ENCODE data around the gene ATXN1. TPM values are rescaled to one million over a fixed set of nuclear protein-coding genes. Genes with fewer than 3 reads are reported as not detected.

The ATXN1 gene
- total RNA-seq, 1 donor: 45.3 TPM

- no peak for TF ChIP-seq CTCF (IDR thresholded peaks at IDR 0.05; ENCODE audit: insufficient read depth, low read depth, low read length)
- no peak overlapping the region for H3K4me3 ChIP-seq (ENCODE audit: low read depth, low read length)
- no peak for DNase-seq (ENCODE audit: low read depth)
Observed at GRCh38 chr6:16441262-16441661, 320.0 kb downstream of the ATXN1 start.

GRCh38 chr6:16440636-16441212 lies 320.5 kb downstream of the ATXN1 start:
- no peak for TF ChIP-seq CTCF (IDR thresholded peaks at IDR 0.05; ENCODE audit: insufficient read depth, low read depth, low read length)
- no peak overlapping the region for H3K4me3 ChIP-seq (ENCODE audit: low read depth, low read length)
- DNase-seq (ENCODE audit: low read depth): no peak

- DNase-seq (ENCODE audit: low read depth): peak; percentile 41
- TF ChIP-seq CTCF (IDR thresholded peaks at IDR 0.05; ENCODE audit: insufficient read depth, low read depth, low read length): no peak
- no peak overlapping the region for H3K4me3 ChIP-seq (ENCODE audit: low read depth, low read length)
Observed at GRCh38 chr6:16438718-16439591, 322.3 kb downstream of the ATXN1 start.

DNA sequence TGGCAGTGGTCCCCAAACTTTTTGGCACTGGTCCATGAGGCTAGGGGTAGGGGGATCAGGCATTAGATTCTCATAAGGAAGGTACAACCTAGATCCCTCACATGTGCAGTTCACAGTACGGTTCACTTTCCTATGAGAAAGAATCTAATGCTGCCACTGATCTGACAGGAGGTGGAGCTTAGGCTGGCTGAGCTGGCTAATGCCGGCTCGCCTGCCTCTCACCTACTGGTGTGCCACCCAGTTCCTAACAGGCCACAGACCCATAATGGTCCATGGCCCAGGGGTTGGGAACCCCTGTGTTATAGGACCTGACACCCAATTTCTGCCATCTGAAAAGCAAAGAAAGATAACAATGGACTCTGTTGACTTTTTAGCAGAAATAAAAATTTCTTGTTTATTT lies 323.3 kb downstream of the ATXN1 start:
- TF ChIP-seq CTCF (IDR thresholded peaks at IDR 0.05; ENCODE audit: insufficient read depth, low read depth, low read length): no peak
- H3K4me3 ChIP-seq (ENCODE audit: low read depth, low read length): no peak overlapping the region
- no peak for DNase-seq (ENCODE audit: low read depth)

DNA sequence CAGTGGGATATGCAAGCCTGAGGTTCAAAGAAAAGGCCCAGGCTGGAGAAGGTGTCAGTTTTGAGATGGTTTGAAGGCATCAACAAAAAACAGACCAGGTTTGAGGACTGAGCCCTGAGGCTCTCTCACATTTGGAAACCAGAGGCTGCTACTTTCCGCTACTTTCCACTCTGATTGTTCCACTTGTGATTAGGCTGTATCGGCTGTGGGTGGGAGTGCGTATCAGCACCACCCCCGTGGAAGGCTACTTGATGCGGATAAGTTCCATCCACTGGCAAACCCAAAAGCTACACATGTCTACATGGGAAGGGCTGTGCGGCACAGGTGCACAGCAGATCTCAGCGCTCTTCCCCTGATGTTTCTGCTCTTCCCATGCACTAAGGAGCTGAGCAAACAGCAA lies 324.2 kb downstream of the ATXN1 start:
- TF ChIP-seq CTCF (IDR thresholded peaks at IDR 0.05; ENCODE audit: insufficient read depth, low read depth, low read length): no peak
- no peak overlapping the region for H3K4me3 ChIP-seq (ENCODE audit: low read depth, low read length)
- DNase-seq (ENCODE audit: low read depth): no peak

DNA sequence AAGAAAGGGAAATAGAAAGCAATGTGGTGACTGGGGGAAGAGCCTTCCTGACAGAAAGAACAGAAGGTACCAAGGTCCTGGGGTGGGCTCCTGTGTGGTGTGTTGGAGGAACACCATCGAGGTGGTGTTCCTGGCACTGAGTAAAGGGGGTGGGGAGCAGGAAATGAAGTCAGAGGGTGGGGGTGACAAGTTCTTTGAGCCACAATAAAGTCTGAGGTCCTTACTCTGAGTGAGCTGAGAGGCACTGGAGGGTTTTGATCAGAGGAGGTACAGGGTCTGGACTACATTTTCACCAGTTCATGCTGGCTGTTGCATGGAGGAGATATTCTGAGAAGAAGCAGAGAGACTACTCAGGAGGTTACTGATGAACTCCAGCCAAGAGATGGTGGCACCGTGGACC lies 324.7 kb downstream of the ATXN1 start:
- no peak for DNase-seq (ENCODE audit: low read depth)
- no peak for TF ChIP-seq CTCF (IDR thresholded peaks at IDR 0.05; ENCODE audit: insufficient read depth, low read depth, low read length)
- no peak overlapping the region for H3K4me3 ChIP-seq (ENCODE audit: low read depth, low read length)
